DOHH2 (cell line): ENCODE measurements around the gene LIN54.

Source experiments
- H3F3A ChIP-seq: fragments of 200-600 bp; sonication (generic), shearing (Covaris generic); 2 replicates; pipeline ENCODE4 v1.6.0; 2016; ENCODE audit warnings: antibody characterized with exemption, mild to moderate bottlenecking; ENCODE audit not compliant: control insufficient read depth, insufficient read depth
- H3K27ac ChIP-seq: fragments of 200-600 bp; sonication (generic); 2 replicates; pipeline ENCODE4 v1.5.1; 2014; ENCODE audit warnings: low read depth, mild to moderate bottlenecking, low read length, moderate library complexity
- H3K27me3 ChIP-seq: fragments of 200-600 bp; sonication (generic); 2 replicates; pipeline ENCODE4 v1.6.1; 2014; ENCODE audit warnings: mild to moderate bottlenecking, low read length, mixed read lengths; ENCODE audit not compliant: control insufficient read depth
- H3K36me3 ChIP-seq: fragments of 200-600 bp; sonication (generic); 2 replicates; pipeline ENCODE4 v1.6.1; 2014; ENCODE audit warnings: mild to moderate bottlenecking, low read length, moderate library complexity, mixed read lengths; ENCODE audit not compliant: control insufficient read depth
- H3K4me1 ChIP-seq: fragments of 200-600 bp; sonication (generic); 2 replicates; pipeline ENCODE4 v1.6.1; 2014; ENCODE audit warnings: mild to moderate bottlenecking, low read length, mixed read lengths; ENCODE audit not compliant: control insufficient read depth
- H3K4me2 ChIP-seq: fragments of 200-600 bp; sonication (generic); 2 replicates; pipeline ENCODE4 v1.6.0; 2014; ENCODE audit warnings: mild to moderate bottlenecking, low read length, moderate library complexity
- H3K4me3 ChIP-seq: fragments of 200-600 bp; sonication (generic); 2 replicates; pipeline ENCODE4 v1.5.1; 2014; ENCODE audit warnings: mild to moderate bottlenecking, low read length, mixed read lengths
- H3K79me2 ChIP-seq: fragments of 200-600 bp; sonication (generic); 2 replicates; pipeline ENCODE4 v1.6.1; 2014; ENCODE audit warnings: mild to moderate bottlenecking, low read length, mixed read lengths; ENCODE audit not compliant: control insufficient read depth
- H3K9me2 ChIP-seq: fragments of 200-600 bp; sonication (generic); replicated peaks from 2 replicates; pipeline ENCODE4 v1.6.1; 2014; ENCODE audit warnings: mild to moderate bottlenecking, low read length, mixed read lengths; ENCODE audit not compliant: control insufficient read depth
- H3K9me3 ChIP-seq: fragments of 200-600 bp; sonication (generic); 2 replicates; pipeline ENCODE4 v1.6.1; 2014; ENCODE audit warnings: antibody characterized with exemption, low read length, mixed read lengths; ENCODE audit not compliant: control insufficient read depth, insufficient read depth
- H4K20me1 ChIP-seq: fragments of 200-600 bp; sonication (generic); 2 replicates; pipeline ENCODE4 v1.6.0; 2014; ENCODE audit warnings: low read depth, mild to moderate bottlenecking, antibody characterized with exemption, low read length, moderate library complexity; ENCODE audit not compliant: control insufficient read depth, insufficient read depth
- CTCF ChIP-seq: fragments of 200-600 bp; sonication (generic); IDR thresholded peaks from one replicate; pipeline ENCODE4 v1.5.1; 2014; ENCODE audit warnings: antibody characterized with exemption, mild to moderate bottlenecking, low read depth, low read length; ENCODE audit not compliant: poor library complexity, severe bottlenecking
- EZH2phosphoT487 ChIP-seq: fragments of 200-600 bp; sonication (generic); IDR thresholded peaks from 2 replicates; pipeline ENCODE4 v1.6.1; 2017; ENCODE audit warnings: borderline replicate concordance, mild to moderate bottlenecking, antibody characterized with exemption, low read length, moderate library complexity, mixed read lengths

LIN54 gene

DNA sequence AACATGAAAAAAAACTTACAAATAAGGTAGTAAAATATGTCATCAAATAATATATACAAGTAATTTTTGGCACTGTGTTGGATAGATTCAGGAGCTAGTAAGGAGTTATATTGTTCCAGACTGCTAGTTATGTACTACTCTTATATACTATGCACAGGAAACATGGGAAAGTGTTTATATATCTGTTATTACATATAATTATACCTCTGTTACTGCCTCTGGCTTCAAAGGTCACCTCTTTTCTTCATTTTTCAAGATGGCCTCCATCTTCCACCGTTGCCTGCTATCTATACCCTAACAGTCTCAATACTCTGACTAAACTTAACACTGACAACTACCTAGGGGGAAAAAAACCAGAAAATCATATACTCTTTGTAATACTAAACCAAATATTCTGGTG is 29.5 kb downstream of the LIN54 start:
- Histone ChIP-seq H3K4me2 (no peak overlapping the region), H3K79me2 (peaks cover 20% of the 10 kb centered on the region), H3K27ac (no peak overlapping the region), H3K36me3 (peaks cover 35% of the 10 kb centered on the region), H3K4me3 (no peak overlapping the region), H3K9me3 (no peaks in the 10 kb centered on the region), H3K9me2 (no peaks in the 10 kb centered on the region), H3F3A (no peaks in the 10 kb centered on the region), H3K27me3 (no peaks in the 10 kb centered on the region), H4K20me1 (no peaks in the 10 kb centered on the region; the same call in 1 of the 2 replicates), H3K4me1 (no peaks in the 10 kb centered on the region)
- TF ChIP-seq CTCF = no peak
- no peak for TF ChIP-seq EZH2phosphoT487

GRCh38 chr4:82975792-82976191 is 34.8 kb downstream of the LIN54 start:
- no peaks in the 10 kb centered on the region for H3K9me3 ChIP-seq
- TF ChIP-seq CTCF (no peak), EZH2phosphoT487 (no peak)
- H4K20me1 ChIP-seq = no peaks in the 10 kb centered on the region
- H3K27me3 ChIP-seq = no peaks in the 10 kb centered on the region
- no peak overlapping the region for H3K4me2 ChIP-seq
- H3K36me3 ChIP-seq = peaks cover 21% of the 10 kb centered on the region
- H3K4me3 ChIP-seq = no peak overlapping the region
- peaks cover 3% of the 10 kb centered on the region for H3K4me1 ChIP-seq
- no peaks in the 10 kb centered on the region for H3F3A ChIP-seq
- H3K27ac ChIP-seq = no peak overlapping the region
- no peaks in the 10 kb centered on the region for H3K9me2 ChIP-seq
- no peaks in the 10 kb centered on the region for H3K79me2 ChIP-seq

- H3K9me2 ChIP-seq = no peaks in the 10 kb centered on the region
- H3K4me1 ChIP-seq = peaks cover 36% of the 10 kb centered on the region
- TF ChIP-seq CTCF = no peak
- TF ChIP-seq EZH2phosphoT487 = no peak
- peak overlapping the region; percentile 67 for H3K27ac ChIP-seq
- no peaks in the 10 kb centered on the region for H3K9me3 ChIP-seq
- no peaks in the 10 kb centered on the region for H3F3A ChIP-seq
- peak overlapping the region; percentile 65 for H3K4me2 ChIP-seq
- peaks cover 6% of the 10 kb centered on the region; the same call in 1 of the 2 replicates for H3K79me2 ChIP-seq
- H3K36me3 ChIP-seq = peaks cover 61% of the 10 kb centered on the region
- no peaks in the 10 kb centered on the region for H4K20me1 ChIP-seq
- H3K27me3 ChIP-seq = no peaks in the 10 kb centered on the region
- H3K4me3 ChIP-seq = peak overlapping the region; percentile 52
Observed at GRCh38 chr4:82969414-82969813, 41.2 kb downstream of the LIN54 start.

GRCh38 chr4:82968972-82969371 is 41.7 kb downstream of the LIN54 start:
- Histone ChIP-seq H3K9me2 (no peaks in the 10 kb centered on the region), H3F3A (no peaks in the 10 kb centered on the region), H3K27me3 (no peaks in the 10 kb centered on the region), H3K79me2 (peaks cover 6% of the 10 kb centered on the region; the same call in 1 of the 2 replicates), H3K27ac (peak overlapping the region; percentile 67), H3K9me3 (no peaks in the 10 kb centered on the region), H3K4me3 (peak overlapping the region; percentile 52), H3K36me3 (peaks cover 65% of the 10 kb centered on the region), H4K20me1 (no peaks in the 10 kb centered on the region), H3K4me1 (peaks cover 36% of the 10 kb centered on the region), H3K4me2 (peak overlapping the region; percentile 65)
- TF ChIP-seq CTCF = no peak
- no peak for TF ChIP-seq EZH2phosphoT487
